BE2C (cell line): ENCODE measurements around the gene SH3RF1.

Source experiments
- DNase-seq: peaks from one replicate; pipeline ENCODE4 v3.0.0-alpha.2; 2020
- H3K27me3 ChIP-seq: fragments of 250-450 bp; sonication (Bioruptor Pico); 2 replicates; pipeline ENCODE4 v1.5.1; 2020; ENCODE audit warnings: mild to moderate bottlenecking
- H3K36me3 ChIP-seq: fragments of 250-450 bp; sonication (Bioruptor Pico); 2 replicates; pipeline ENCODE4 v1.5.1; 2020; ENCODE audit warnings: mild to moderate bottlenecking
- H3K4me1 ChIP-seq: fragments of 250-450 bp; sonication (Bioruptor Pico); 2 replicates; pipeline ENCODE4 v1.5.1; 2020
- H3K4me3 ChIP-seq: 2 replicates; pipeline ENCODE4 v1.5.1; 2011; ENCODE audit warnings: low read depth, low read length
- H3K9me3 ChIP-seq: fragments of 250-450 bp; sonication (Bioruptor Pico); 2 replicates; pipeline ENCODE4 v1.5.1; 2020
- CTCF ChIP-seq: IDR thresholded peaks from 2 replicates; pipeline ENCODE4 v1.5.1; 2012; ENCODE audit warnings: mild to moderate bottlenecking, low read depth, low read length

Gene SH3RF1

GRCh38 chr4:169114341-169114974 lies 156.3 kb downstream of the SH3RF1 start:
- Histone ChIP-seq H3K9me3 (no peaks in the 10 kb centered on the region), H3K36me3 (peaks cover 35% of the 10 kb centered on the region), H3K4me3 (no peak overlapping the region), H3K27me3 (no peaks in the 10 kb centered on the region), H3K4me1 (peaks cover 3% of the 10 kb centered on the region; the same call in 1 of the 2 replicates)
- no peak for TF ChIP-seq CTCF
- DNase-seq = no peak

DNA sequence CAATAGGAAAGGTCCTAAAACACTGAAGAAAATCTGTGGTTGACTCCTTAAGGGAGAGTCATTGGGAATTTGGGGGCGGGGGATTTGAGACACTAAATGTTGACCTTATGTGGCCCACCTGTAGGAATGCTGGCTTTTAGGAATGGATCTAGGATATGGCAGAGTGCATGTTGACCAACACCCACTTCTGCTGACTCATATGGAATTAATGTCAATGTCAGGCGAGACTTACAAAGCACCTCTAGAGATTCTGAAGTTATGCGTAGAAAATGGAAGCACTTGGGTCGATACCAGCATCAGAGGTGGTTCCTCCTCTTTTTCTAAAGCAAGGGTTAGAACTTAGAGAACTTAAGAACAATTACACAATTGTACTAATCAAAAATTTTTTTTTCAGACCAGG lies 160.1 kb downstream of the SH3RF1 start:
- Histone ChIP-seq H3K36me3 (peaks cover 20% of the 10 kb centered on the region), H3K27me3 (no peaks in the 10 kb centered on the region), H3K4me3 (no peak overlapping the region), H3K4me1 (no peaks in the 10 kb centered on the region; the same call in 1 of the 2 replicates), H3K9me3 (no peaks in the 10 kb centered on the region)
- TF ChIP-seq CTCF = no peak
- no peak for DNase-seq

GRCh38 chr4:169109035-169109675 lies 161.6 kb downstream of the SH3RF1 start:
- TF ChIP-seq CTCF = no peak
- Histone ChIP-seq H3K36me3 (peaks cover 17% of the 10 kb centered on the region), H3K4me1 (peaks cover 2% of the 10 kb centered on the region), H3K4me3 (no peak overlapping the region), H3K27me3 (no peaks in the 10 kb centered on the region), H3K9me3 (no peaks in the 10 kb centered on the region)
- no peak for DNase-seq

DNA sequence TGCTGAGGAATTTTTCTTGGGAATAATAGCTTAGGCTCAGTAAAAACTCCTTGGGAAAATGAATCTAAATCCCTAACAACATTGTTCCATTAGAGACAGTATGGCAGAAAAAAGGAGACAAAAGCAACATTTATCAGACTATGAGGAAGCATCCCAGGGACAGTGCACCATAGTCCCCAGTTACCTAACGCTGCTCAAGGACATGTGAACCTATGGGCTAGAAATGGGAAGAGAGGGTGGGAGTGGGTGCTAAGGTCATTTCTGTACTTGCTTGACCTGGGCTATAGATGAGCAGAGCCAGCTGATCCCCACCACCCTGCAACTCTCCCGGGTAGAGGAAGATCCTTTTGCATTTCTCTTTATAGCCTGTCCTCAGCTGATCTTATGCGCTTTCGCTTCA lies 162.5 kb downstream of the SH3RF1 start:
- TF ChIP-seq CTCF = no peak
- Histone ChIP-seq H3K36me3 (peaks cover 17% of the 10 kb centered on the region), H3K27me3 (no peaks in the 10 kb centered on the region), H3K4me3 (no peak overlapping the region), H3K9me3 (no peaks in the 10 kb centered on the region), H3K4me1 (peaks cover 7% of the 10 kb centered on the region)
- no peak for DNase-seq

DNA sequence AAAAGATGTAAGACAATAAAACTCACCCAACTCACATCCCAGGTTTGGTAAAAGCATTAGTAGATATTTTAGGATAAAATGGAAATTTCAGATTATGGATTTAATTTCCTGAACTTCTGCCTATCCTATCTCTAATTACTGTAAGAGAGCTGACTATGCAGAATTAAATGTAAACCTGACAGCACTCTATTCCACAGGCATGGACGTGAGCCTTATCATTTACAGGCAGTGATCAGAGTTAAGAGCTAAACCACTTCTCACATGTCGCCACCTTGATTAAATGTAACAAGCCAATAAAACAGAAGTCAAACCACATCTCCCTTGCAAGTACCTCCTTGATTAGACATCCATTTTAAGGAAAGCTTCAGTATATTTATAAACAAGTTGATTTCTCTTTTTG lies 163.2 kb downstream of the SH3RF1 start:
- H3K4me1 ChIP-seq = peaks cover 7% of the 10 kb centered on the region
- H3K36me3 ChIP-seq = peaks cover 17% of the 10 kb centered on the region
- H3K27me3 ChIP-seq = no peaks in the 10 kb centered on the region
- H3K4me3 ChIP-seq = no peak overlapping the region
- H3K9me3 ChIP-seq = no peaks in the 10 kb centered on the region
- DNase-seq = no peak
- TF ChIP-seq CTCF = no peak

DNA sequence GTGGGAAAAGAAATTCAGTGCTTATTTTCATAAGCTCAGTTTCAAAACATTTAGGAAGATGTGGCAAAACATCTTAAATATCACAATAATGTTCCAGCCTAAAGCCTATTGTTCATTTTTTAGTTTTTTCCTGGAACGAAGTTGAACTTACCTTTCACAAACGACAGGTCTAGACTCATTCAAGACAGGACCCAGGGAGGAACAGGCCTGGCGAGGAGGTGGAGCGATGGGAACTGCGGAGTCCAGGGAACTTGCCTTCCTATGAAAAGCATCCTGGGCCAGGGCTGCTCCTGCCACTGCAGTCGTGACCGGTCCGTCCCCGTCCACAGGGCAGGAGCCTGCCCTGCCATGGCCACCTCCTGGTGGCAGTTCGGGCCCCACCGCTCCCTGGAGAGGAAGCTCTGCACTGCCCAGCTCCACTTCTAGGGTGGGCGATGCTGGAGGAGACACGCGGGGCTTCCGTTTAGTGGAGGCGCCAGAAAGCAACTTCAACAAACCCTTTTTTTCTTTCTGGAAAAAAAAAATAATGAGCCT lies 164.0 kb downstream of the SH3RF1 start:
- Histone ChIP-seq H3K27me3 (no peaks in the 10 kb centered on the region), H3K4me1 (peaks cover 10% of the 10 kb centered on the region), H3K36me3 (peaks cover 17% of the 10 kb centered on the region), H3K4me3 (no peak overlapping the region), H3K9me3 (no peaks in the 10 kb centered on the region)
- DNase-seq = peak; percentile 10
- no peak for TF ChIP-seq CTCF
